GM19193 (cell line): ENCODE measurements around the gene PREB.

Source experiments
- POLR2A ChIP-seq: IDR thresholded peaks from 4 replicates; pipeline ENCODE4 v1.6.1; 2011; ENCODE audit not compliant: insufficient read depth, insufficient read length; ENCODE audit errors: extremely low read depth

PREB gene

GRCh38 chr2:27121906-27122305 lies 12.5 kb downstream of the PREB start:
- TF ChIP-seq POLR2A = no peak

GRCh38 chr2:27118525-27119329 lies 15.7 kb downstream of the PREB start, which contains the start of gene CGREF1:
CGREF1 (minus strand) TSS chr2:27119128; CDS start chr2:27104366, 14,762 bp downstream.
- TF ChIP-seq POLR2A = no peak

- TF ChIP-seq POLR2A = no peak
Observed at GRCh38 chr2:27117995-27118524, 16.4 kb downstream of the PREB start.

- TF ChIP-seq POLR2A = no peak
Observed at GRCh38 chr2:27115519-27115918, 18.9 kb downstream of the PREB start.

- no peak for TF ChIP-seq POLR2A
Observed at GRCh38 chr2:27109083-27109482, 25.4 kb downstream of the PREB start.

- TF ChIP-seq POLR2A = no peak
Observed at GRCh38 chr2:27108221-27108620, 26.2 kb downstream of the PREB start.

GRCh38 chr2:27105981-27106380 lies 28.5 kb downstream of the PREB start:
- no peak for TF ChIP-seq POLR2A

- no peak for TF ChIP-seq POLR2A
Observed at GRCh38 chr2:27102329-27102728, 32.1 kb downstream of the PREB start.

- TF ChIP-seq POLR2A = no peak
Observed at GRCh38 chr2:27100036-27100435, 34.4 kb downstream of the PREB start.

- TF ChIP-seq POLR2A = no peak
Observed at GRCh38 chr2:27099334-27099955, 35.0 kb downstream of the PREB start.

- no peak for TF ChIP-seq POLR2A
Observed at GRCh38 chr2:27097341-27097740, 37.1 kb downstream of the PREB start.

GRCh38 chr2:27096748-27097297 lies 37.6 kb downstream of the PREB start:
- no peak for TF ChIP-seq POLR2A

- TF ChIP-seq POLR2A = peak; percentile 34
Observed at GRCh38 chr2:27095745-27096651, 38.4 kb downstream of the PREB start.

- no peak for TF ChIP-seq POLR2A
Observed at GRCh38 chr2:27095427-27095744, 39.0 kb downstream of the PREB start.
